HG03045 (cell line): ENCODE results near the gene NAA20.

ENCODE experiments used
- ATAC-seq: cut with Tn5 transposase; IDR thresholded peaks from one replicate; pipeline ENCODE4 v1.9.1; 2021; ENCODE audit warnings: mild to moderate bottlenecking, moderate library complexity; ENCODE audit not compliant: unreplicated experiment

The NAA20 gene

DNA sequence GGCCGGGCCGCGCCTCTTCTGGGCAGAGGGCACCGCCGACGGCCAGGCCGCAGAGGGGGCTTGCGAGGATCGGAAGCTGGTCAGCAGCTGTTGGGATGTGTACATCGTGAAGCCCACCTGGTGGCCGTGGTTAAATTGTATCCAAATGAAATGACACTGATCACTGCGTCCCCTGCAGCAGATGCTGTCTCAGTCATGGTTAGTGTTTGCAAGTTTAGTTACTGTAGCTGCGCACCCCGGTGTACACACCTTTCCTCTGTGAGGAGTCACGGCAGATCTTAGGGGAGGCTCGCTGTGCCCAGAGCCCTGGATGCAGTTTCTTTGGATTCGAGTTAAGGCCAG is 653 bp downstream of the NAA20 start:
- peak; percentile 14 for ATAC-seq

DNA sequence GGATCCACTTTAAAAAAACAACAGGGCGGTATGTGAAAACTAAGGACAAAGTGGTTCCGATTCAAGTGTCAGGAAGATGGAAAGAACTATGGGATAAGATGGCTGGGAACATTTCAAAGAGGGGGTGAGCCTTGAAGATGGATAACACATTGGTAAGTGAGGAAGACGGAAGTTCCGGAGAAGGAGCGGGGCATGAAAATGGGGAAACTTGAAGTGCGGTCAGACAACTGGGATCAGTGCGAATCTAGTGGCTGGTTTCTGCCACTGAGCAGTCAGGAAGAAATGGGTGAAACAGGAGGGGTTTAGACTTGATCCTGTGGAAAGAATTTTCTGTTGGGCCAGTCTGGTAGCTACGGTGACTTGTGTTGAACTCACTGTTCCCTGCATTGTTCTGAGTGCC is 1.2 kb downstream of the NAA20 start:
- ATAC-seq = no peak

DNA sequence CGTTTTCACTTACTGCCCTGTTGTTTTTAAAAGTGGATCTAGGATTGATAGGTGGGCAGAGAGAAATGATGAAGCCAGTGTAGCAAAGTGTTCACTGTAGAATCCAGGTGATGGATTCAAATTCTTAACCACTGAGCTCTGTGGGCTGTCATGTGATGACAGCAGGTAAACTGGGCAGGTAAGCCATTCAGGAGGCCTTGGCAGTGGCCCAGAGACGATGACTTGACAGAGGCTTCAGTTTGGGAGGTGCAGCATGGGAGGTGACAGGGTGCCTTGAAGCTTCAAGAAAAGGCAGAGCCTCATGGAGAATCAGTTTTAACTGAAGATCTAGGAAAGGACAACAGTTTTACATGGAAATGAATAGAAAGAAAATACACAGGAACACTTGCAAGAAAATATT is 2.0 kb downstream of the NAA20 start:
- no peak for ATAC-seq

DNA sequence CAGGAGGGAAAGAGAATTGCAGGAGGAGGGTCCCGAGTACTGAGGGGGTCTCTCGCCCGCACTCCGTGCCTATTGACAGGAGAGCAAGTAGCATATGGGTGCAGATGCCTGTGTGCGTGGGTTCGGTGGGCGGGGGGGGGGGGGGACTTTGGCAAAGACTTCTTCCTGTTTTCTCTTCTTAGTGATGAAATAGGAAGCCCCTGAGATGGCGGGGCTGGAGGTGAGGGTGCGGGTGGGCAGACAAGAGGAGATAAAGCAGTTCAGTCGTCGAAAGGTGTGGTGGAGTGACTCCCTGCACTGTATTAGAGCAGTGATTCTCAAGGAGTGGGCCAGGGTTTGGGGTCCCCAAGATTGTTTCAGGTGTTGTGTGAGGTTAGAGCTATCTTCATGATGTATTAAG is 3.7 kb downstream of the NAA20 start:
- no peak for ATAC-seq

DNA sequence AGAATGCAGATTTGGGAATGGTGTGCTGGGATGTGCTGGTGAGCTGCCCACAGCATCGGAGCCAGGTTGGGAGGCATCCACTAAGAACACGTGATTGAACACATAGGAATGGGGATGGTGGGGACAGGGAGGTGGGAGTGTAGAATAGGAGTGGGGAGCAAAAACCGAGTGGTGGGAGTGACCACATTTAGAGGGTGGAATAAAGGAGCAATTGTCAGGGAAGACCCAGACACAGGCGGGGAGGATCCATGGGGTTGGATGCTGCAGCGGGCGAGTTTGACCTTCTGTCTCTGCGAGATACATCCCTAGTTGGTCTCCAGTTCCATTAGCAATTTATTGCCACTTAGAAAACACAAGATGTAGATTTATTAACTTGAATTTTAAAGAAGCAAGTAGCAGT is 4.7 kb downstream of the NAA20 start:
- ATAC-seq = no peak

DNA sequence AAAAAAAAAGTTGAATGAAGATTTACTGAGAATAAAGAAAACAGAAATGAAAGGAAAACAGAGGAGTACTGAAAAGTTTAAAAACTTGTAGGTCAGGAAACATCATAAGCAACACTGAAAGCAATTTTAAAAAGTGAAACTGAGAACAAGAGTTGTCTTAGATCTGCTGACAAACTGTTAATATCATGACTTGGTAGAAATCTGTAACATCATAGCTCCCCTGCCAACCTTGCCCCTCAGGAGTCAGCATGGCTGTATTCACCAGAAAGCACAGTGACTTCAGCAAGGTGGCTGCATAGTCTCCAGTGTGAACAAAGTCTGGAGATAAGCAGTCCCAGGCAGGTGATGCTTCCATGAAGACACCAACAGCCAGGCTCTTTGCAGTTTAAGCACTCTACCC is 5.3 kb downstream of the NAA20 start:
- peak; percentile 54 for ATAC-seq

DNA sequence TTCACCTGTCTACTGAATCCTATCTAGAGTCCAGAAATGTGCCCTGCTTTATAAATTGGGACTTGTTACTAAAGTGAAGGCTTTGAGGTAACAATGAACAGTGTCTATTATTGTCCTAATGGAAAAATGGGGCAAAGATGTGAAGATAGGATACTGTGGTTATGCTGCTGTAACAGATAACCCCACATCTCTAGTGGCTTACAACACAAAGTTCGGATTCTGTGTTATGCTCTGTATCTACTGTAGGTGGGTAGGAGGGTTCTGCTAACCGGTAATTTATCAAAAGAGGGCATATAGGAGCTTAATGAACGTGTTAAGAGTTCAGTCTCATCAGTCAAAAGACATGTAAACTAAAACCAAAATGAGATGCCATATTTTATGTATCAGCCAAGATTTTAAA is 6.2 kb downstream of the NAA20 start:
- ATAC-seq = no peak

DNA sequence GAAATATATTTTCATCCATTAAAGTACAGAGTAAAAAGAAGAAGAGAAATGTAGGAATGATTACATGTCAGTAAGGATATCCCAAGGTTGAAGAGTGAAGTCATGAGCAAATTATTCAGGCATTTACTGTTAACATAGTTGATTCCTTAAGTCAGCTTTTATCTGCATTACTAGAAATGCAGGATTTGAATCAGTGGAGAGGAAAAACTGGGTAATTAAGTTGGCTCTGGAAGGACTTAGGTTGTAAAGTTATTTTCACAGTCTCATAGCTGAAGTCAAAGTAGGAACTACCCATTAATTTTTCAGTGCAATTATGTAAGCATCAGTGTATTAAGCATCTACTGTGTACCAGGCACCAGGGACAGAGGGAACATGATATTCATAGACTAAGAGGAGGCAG is 7.8 kb downstream of the NAA20 start:
- no peak for ATAC-seq

DNA sequence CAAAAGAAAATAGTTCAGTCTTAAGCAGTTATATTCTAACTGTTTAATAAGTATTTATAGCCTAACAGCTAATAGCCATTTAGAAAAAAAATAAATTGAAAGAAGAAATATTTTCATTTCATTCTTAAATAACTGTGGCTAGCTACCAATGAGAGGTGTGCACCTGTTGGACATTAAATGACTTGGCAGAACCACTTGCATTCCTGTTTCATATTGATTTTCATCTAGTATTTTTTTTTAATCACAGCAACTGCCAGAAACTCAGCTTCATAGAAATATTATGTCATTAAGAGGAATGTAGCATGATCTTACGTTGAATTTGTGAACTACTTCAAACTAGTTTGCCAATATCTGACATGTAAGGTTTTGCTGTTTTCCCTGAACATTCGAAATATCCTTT is 10.1 kb downstream of the NAA20 start:
- ATAC-seq = no peak

DNA sequence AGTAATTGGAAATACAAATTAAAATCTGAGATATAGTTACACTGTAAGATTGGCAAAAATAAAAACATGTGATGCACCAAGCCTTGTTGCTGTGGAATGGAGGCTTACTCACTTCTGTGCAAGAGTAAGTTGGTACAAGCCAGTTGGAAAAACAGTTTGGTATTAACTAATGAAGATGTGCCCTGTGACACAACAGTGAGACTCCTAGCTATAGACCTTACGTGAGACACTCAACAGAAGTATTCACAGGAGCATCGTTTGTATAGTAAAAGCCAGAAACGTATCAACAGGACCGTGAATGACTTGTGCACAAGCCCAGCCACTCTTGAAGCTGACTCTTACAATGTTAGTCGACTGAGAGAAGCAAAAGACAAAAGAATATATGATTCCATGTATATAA is 14.6 kb downstream of the NAA20 start:
- ATAC-seq = no peak

DNA sequence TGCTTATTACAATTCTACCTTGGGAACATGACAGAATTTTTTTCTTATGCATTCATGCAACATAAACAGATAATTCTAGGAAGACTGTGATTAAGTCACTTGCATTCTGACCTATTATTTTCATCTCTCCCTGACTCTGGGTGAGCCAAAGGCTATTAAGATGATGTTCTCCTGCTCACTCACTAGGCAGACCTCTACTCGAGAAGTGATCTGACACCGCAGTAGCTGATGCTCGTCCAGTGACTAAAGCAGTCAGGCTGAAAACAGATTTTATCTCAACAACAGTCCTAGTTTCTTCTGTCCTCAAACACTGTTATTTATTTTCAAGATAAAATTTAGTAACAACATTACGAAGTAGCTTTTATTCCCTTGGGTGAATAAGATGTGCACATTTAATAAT is 17.3 kb downstream of the NAA20 start:
- ATAC-seq = no peak

DNA sequence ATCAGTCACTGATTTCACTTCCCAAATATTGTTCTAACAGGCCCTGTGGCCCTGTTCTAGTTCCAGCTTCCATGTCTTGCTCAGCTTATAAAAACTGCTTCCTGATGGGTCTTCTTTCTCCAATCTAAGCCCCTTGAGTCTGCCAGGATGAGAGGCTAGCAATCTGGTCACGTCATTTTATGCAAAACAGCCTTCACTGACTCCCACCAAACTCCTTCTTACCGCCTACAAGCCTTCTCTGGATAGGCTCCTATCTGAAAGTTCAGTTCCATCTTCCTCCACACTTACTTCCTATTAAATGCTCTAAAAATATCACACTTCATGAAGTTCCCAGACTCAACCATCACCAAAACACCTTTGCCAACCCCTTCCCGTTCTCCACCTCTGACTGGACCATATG is 19.6 kb downstream of the NAA20 start:
- no peak for ATAC-seq

DNA sequence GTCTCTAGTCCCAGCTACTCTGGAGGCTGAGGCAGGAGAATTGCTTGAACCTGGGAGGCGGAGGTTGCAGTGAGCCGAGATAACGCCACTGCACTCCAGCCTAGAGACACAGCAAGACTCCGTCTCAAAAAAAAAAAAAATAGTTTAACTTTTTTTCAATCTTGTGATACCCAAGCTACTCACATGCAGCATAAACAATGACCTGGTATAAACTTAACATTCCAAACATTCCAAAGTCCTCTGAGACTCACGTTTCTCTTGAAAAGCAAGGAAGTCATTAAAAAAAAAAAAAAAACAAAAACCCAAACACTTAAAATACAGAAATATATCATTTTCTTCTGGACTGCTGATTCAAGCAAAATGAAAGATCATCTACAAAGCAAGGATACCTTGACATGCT is 20.8 kb downstream of the NAA20 start:
- ATAC-seq = no peak

DNA sequence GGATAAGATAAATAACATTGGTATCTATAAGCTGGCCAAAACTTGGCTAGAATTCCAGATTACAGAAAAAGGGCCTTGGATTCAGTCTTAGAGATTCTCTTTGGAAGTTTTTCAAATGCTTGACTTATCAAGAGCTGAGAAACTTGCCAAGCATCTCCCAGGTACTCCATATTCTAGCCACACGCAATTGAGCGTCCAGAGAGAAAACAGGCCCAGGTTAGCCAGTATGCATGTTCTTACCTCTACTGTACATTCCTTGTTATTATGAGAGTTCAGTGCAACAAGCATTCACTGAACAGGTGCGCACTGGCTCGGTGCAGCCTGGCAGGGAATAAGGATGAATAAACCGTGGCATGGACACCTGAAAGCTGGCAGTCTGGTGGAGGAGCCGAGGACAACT is 21.4 kb downstream of the NAA20 start:
- ATAC-seq = no peak

DNA sequence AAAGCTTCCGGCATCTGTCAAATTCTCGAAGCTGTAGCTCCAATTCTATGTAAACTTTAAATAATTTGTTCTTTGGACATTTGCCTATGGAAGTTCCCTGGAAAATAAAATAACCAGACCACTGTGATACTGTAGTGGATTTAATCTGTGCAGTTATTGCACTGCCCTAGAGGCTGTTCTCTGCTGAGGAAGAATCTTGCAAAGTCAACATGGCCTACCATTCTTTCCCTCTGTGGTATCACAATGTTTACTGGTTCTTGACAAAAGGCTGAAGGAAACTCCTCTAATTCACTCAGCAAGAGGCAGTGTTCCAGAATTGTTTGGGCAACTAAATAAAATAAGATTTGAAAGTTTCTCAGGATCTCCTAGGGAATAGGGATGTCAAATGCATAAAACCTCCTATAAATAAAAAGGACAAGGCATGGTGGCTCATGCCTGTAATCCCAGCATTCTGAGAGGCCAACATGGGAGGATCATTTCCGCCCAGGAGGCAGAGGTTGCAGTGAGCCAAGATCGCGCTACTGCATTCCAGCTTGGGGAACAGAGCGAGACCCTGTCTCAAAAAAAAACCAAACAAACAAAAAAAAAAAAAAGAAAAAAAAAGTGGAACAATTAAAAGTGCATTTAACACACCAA is 22.7 kb downstream of the NAA20 start:
- no peak for ATAC-seq

DNA sequence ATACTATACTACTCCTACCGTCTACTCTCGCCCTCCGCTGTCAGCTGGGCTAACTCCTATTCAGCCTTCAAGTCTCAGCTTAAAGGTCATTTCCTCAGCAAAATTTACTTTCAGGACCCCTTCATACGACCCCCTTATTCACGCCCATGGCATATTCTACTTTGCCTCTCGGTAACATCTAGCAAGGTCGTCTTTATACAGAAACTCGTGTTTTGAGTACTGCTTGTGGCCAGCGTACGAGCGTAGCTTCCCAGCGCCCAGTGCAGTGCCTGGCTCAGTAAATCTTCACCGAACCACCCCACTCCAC is 34.6 kb downstream of the NAA20 start:
- no peak for ATAC-seq

DNA sequence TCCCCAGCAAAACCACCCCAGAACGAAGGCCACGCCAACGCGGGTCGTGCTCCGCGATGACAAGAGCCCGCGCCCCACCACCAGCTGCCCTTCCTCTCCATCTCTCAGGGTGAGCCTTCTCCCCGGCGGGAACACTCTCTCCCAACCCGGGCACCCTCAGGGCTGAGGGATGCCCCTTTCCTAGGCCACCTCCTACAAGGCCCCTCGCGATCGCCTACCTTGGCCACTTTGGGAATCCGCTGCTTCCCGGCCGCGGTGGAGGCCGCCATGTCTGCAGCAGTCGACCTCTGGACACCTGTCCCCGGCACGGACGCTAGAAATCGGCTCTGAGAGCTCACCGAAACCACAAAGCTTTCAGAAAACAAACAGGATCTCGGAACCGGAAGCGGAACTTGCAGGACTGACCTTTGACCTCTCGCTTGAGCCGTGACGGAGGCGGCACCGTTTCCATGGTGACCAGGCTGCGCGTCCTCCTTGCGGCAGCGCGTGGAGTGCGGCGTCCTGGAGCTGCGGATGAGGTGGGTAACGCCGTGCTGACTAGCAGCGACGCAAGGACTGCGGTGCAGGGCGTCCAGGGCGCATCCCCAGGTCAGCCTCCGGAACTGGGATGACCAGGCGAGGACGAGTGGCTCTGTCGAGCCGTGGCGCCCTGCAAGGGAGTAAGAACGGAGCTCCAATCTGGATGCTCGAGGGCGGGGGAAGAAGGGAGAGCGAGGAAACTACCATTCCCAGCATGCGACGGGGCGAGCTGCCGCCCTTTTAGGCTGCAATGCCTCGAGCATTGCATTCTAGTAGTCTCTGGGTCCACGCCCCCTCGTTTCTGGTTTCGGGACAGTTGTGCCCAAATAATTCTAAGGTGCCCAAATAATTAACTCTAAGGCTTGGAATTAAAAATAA is 35.2 kb downstream of the NAA20 start, which contains the start of the genes CFAP61 and CRNKL1:
TSS of gene CFAP61 (plus strand) at position 459 of the 897 bp plus-strand sequence. CDS start 4,122 bp downstream, outside the sequence.
TSS of gene CRNKL1 (minus strand) at position 393 of the 897 bp plus-strand sequence. CDS start at position 269, 124 bp downstream.
- ATAC-seq = peak; percentile 94

DNA sequence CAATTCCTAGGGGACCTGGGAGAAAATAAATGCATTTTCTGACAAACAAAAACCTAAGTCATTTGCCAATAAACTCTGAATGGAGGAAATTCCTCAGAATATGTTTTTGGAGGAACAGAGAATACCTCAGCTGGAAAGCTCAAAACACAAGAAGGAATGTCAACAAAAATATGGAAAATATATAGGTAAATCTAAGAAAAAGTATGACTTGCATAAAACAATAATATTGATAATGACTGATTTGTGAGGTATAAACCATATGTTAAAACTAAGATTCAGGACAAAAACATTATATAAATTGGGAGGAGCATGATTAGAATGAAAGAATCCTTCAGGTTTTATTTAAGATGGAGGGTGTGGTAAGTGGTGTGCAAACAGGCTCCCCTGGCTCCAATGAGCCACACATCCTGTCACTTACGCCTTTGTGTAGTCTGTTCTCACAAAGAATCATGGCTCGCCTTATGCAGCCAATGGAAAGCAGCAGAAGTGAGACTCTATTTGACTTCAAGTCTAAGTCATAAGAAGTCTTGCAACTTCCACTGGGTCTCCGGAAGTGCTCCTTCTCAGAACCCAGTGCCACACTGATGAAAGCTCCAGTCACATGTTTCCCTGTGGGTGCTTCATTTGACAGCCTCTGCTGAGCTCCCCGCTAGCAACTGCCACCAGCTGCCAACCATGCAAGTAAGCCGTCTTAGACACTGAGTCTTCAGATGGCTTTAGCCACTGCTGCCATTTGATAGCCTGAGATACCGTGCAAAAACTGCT is 43.3 kb downstream of the NAA20 start:
- ATAC-seq = no peak

DNA sequence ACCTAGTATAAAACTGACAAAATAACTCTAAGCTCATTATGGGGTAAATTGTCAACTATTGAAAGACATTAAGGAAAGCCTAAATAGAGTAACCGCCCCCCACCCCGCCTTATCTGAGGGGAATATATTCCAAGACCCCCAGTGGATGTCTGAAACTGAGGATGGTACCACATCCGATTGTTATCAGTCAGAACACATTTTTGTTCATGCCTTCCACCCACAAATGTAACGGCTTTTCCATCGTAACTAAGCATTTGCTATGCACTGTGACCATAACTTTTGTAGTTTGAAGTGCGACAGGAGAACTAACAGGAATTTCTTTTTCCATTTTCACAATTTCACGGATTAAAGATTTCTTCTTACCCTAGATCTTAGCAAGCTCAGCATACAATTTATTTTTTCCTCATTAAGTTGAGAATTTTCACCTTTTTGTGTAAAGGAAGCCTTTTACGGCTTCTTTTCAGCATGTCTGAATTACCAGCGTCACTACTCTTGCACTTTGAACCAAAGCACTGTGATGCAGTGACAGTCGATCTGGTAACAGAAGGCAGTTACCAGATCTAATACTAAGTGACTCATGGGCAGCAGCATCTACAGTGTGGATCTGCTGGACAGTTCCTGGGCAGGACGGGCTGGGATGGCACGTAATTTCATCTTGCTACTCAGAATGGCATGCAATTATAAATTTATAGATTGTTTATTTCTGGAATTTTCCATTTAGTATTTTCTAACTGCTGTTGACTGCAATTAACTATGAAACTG is 47.0 kb downstream of the NAA20 start:
- no peak for ATAC-seq

DNA sequence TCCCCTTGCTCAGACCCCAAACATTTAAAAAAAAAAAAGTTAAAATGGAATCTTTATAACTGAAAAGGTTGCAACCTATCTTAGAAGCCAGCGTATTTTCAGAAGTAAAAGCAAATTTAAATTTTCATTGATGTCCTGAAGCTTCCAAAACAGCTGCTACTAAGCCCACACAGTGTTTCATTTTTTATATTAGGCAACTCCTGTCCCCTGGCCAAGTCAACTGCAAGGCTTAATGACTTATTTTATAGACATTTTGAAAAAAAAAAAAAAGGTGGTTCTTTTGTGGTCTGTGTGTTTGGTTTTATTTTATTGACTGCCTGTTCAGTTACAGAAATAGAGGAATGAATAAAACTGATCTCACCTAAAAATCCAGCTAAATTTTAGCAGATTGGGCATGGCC is 48.2 kb downstream of the NAA20 start:
- no peak for ATAC-seq
